ENCODE results near the gene PLEKHG3.

Gene PLEKHG3

GRCh38 chr14:64728856-64729255 is 24.6 kb downstream of the PLEKHG3 start:
- no peak for DNase-seq

GRCh38 chr14:64729386-64730060 is 25.3 kb downstream of the PLEKHG3 start:
- no peak for DNase-seq

- DNase-seq = no peak
Measured at GRCh38 chr14:64730061-64730440, 25.8 kb downstream of the PLEKHG3 start.

GRCh38 chr14:64730681-64731080 is 26.5 kb downstream of the PLEKHG3 start:
- no peak for DNase-seq

- no peak for DNase-seq
Measured at GRCh38 chr14:64731141-64731581, 26.9 kb downstream of the PLEKHG3 start.

GRCh38 chr14:64732066-64732465 is 27.8 kb downstream of the PLEKHG3 start:
- DNase-seq = no peak

- DNase-seq = no peak
Measured at GRCh38 chr14:64732536-64733120, 28.4 kb downstream of the PLEKHG3 start.

- no peak for DNase-seq
Measured at GRCh38 chr14:64733321-64733720, 29.1 kb downstream of the PLEKHG3 start.

GRCh38 chr14:64733899-64734298 is 29.7 kb downstream of the PLEKHG3 start:
- DNase-seq = no peak

- DNase-seq = no peak
Measured at GRCh38 chr14:64734990-64735389, 30.8 kb downstream of the PLEKHG3 start.

GRCh38 chr14:64736271-64737169 is 32.3 kb downstream of the PLEKHG3 start:
- DNase-seq = no peak

- DNase-seq = no peak
Measured at GRCh38 chr14:64737391-64738280, 33.4 kb downstream of the PLEKHG3 start.

- DNase-seq = no peak
Measured at GRCh38 chr14:64738281-64738804, 34.1 kb downstream of the PLEKHG3 start.

GRCh38 chr14:64741200-64741599 is 37.0 kb downstream of the PLEKHG3 start:
- DNase-seq = no peak

- DNase-seq = no peak
Measured at GRCh38 chr14:64741961-64742360, 37.7 kb downstream of the PLEKHG3 start.

GRCh38 chr14:64743061-64743460 is 38.8 kb downstream of the PLEKHG3 start:
- no peak for DNase-seq

GRCh38 chr14:64745511-64746091 is 41.4 kb downstream of the PLEKHG3 start:
- DNase-seq = no peak

GRCh38 chr14:64746298-64747250 is 42.4 kb downstream of the PLEKHG3 start:
- no peak for DNase-seq

GRCh38 chr14:64747327-64747726 is 43.1 kb downstream of the PLEKHG3 start:
- DNase-seq = no peak

GRCh38 chr14:64748521-64748920 is 44.3 kb downstream of the PLEKHG3 start:
- no peak for DNase-seq

Measured in NCI-H1694 (cell line).